DMS79 treated with DMSO at 0.1 percent for 48 hours (cell line): Measurements from ENCODE around the gene CLIC4.
"Not testable (repeated sequence)": the region's sequence is repeated elsewhere in the genome, so short reads cannot be mapped to it uniquely, and the experiment has no call there.

Experiments
- DNase-seq: peaks from one replicate; lab custom pipeline; 2025; lab: John Stamatoyannopoulos, UW

CLIC4 gene

GRCh38 chr1:24775348-24775747, 30.1 kb downstream of the CLIC4 start:
- DNase-seq = no peak

- no peak for DNase-seq
These were observed 30.7 kb downstream of the CLIC4 start for GRCh38 chr1:24775916-24776315.

GRCh38 chr1:24776821-24777220, 31.6 kb downstream of the CLIC4 start:
- no peak for DNase-seq

- DNase-seq = no peak
These were observed 32.9 kb downstream of the CLIC4 start for GRCh38 chr1:24778141-24778540.

- not testable (repeated sequence) for DNase-seq
These were observed 34.0 kb downstream of the CLIC4 start for GRCh38 chr1:24779199-24779598.

GRCh38 chr1:24779689-24780464, 34.6 kb downstream of the CLIC4 start:
- DNase-seq = no peak

GRCh38 chr1:24780626-24781025, 35.4 kb downstream of the CLIC4 start:
- not testable (repeated sequence) for DNase-seq

- DNase-seq = no peak
These were observed 37.4 kb downstream of the CLIC4 start for GRCh38 chr1:24782689-24783088.

GRCh38 chr1:24783713-24784112, 38.5 kb downstream of the CLIC4 start:
- no peak for DNase-seq

- no peak for DNase-seq
These were observed 40.9 kb downstream of the CLIC4 start for GRCh38 chr1:24786191-24786590.

- no peak for DNase-seq
These were observed 45.2 kb downstream of the CLIC4 start for GRCh38 chr1:24790490-24790889.

GRCh38 chr1:24793447-24794129, 48.3 kb downstream of the CLIC4 start:
- DNase-seq = no peak

- not testable (repeated sequence) for DNase-seq
These were observed 48.9 kb downstream of the CLIC4 start for GRCh38 chr1:24794130-24794502.

- no peak for DNase-seq
These were observed 50.0 kb downstream of the CLIC4 start for GRCh38 chr1:24795236-24795635.

GRCh38 chr1:24796524-24796923, 51.3 kb downstream of the CLIC4 start:
- no peak for DNase-seq

- not testable (repeated sequence) for DNase-seq
These were observed 54.0 kb downstream of the CLIC4 start for GRCh38 chr1:24799242-24799641.

- no peak for DNase-seq
These were observed 55.9 kb downstream of the CLIC4 start for GRCh38 chr1:24801176-24801575.

- no peak for DNase-seq
These were observed 58.0 kb downstream of the CLIC4 start for GRCh38 chr1:24803220-24803619.

GRCh38 chr1:24803987-24804530, 58.8 kb downstream of the CLIC4 start:
- no peak for DNase-seq

- no peak for DNase-seq
These were observed 60.5 kb downstream of the CLIC4 start for GRCh38 chr1:24805534-24806301.

- DNase-seq = no peak
These were observed 61.3 kb downstream of the CLIC4 start for GRCh38 chr1:24806588-24806987.

- DNase-seq = not testable (repeated sequence)
These were observed 66.2 kb downstream of the CLIC4 start for GRCh38 chr1:24811494-24811893.
